VCaP (cell line): ENCODE data around the gene FOSB.
A peak's percentile ranks its signal among the peaks of the same experiment; 100 is the strongest.

Experiments used
- H3K27ac ChIP-seq: fragments of 450-650 bp; 2 replicates; pipeline ENCODE4 v1.5.1; 2017
- CTCF ChIP-seq: fragments of 450-650 bp; conservative IDR thresholded peaks from 2 replicates; pipeline ENCODE4 v1.5.1; 2017; ENCODE audit warnings: mild to moderate bottlenecking, moderate library complexity

Gene FOSB

GRCh38 chr19:45450012-45450333 is 17.8 kb upstream of the FOSB start:
- no peak for TF ChIP-seq CTCF
- peak overlapping the region; percentile 74 for H3K27ac ChIP-seq

GRCh38 chr19:45451131-45451849 is 16.5 kb upstream of the FOSB start:
- H3K27ac ChIP-seq = peak overlapping the region; percentile 74
- no peak for TF ChIP-seq CTCF

- no peak for TF ChIP-seq CTCF
- no peak overlapping the region for H3K27ac ChIP-seq
Measured at GRCh38 chr19:45451850-45452387, 15.9 kb upstream of the FOSB start.

- peak overlapping the region; percentile 62 for H3K27ac ChIP-seq
- no peak for TF ChIP-seq CTCF
Measured at GRCh38 chr19:45455707-45456499, 11.9 kb upstream of the FOSB start.

GRCh38 chr19:45456500-45456815 is 11.3 kb upstream of the FOSB start:
- H3K27ac ChIP-seq = peak overlapping the region; percentile 62; the same call in 1 of the 2 replicates
- no peak for TF ChIP-seq CTCF

- H3K27ac ChIP-seq = no peak overlapping the region
- no peak for TF ChIP-seq CTCF
Measured at GRCh38 chr19:45457776-45458175, 10.0 kb upstream of the FOSB start.

- no peak for TF ChIP-seq CTCF
- H3K27ac ChIP-seq = no peak overlapping the region
Measured at GRCh38 chr19:45460807-45461347, 6.9 kb upstream of the FOSB start.
